Measurements from ENCODE around the gene LGI4.
"Not testable (repeated sequence)": the region's sequence is repeated elsewhere in the genome, so short reads cannot be mapped to it uniquely, and the experiment has no call there.

LGI4 gene

DNA sequence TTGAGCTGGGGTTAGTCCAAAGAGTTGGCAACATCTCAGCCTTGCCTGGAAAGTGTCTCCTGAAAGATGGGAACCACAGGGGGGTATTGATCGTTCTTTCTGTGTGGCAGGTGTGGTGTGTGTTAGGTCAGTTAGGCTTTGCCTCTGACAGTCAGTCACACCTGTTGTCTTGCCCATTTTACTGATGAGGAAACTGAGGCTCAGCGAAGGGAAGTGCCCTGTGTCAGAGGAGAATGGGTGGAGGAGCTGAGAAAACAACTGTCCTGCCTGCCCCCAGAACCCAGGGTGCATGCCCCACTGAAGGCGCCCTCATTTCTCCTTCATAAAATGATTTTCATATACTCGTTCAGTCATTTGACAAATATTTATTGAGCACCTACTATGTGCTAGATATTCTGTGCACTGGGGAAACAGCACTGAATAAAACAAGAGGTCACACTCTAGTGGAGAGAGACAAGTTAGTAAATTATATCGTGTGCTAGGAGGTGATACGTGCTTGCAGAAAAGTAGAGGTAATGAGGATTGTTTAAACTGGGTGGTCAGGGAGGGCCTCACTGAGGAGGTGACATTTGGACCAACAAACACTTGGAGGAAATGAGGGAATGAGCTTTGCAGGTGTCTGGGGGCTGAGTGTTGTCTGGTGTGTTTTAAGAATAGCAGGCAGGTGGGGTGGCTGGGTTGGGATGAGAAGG lies 21.3 kb upstream of the LGI4 start:
- TF ChIP-seq OSR1 (CRISPR knock-in tag; IDR thresholded peaks at IDR 0.05) = no peak
- no peak for ATAC-seq

GRCh38 chr19:35155441-35155840 lies 20.6 kb upstream of the LGI4 start:
- ATAC-seq = peak; percentile 3; the same call in 2 of the 3 replicates
- no peak for TF ChIP-seq ESRRG (CRISPR knock-in tag; IDR thresholded peaks at IDR 0.05)
- TF ChIP-seq ZNF70 (CRISPR knock-in tag; IDR thresholded peaks at IDR 0.05) = no peak
- TF ChIP-seq CSDC2 (CRISPR knock-in tag; IDR thresholded peaks at IDR 0.05) = no peak
- TF ChIP-seq TCF4 (CRISPR knock-in tag; IDR thresholded peaks at IDR 0.05; ENCODE audit: borderline replicate concordance) = no peak
- TF ChIP-seq ZFP3 (CRISPR knock-in tag; IDR thresholded peaks at IDR 0.05) = no peak
- TF ChIP-seq, protein P1, sequence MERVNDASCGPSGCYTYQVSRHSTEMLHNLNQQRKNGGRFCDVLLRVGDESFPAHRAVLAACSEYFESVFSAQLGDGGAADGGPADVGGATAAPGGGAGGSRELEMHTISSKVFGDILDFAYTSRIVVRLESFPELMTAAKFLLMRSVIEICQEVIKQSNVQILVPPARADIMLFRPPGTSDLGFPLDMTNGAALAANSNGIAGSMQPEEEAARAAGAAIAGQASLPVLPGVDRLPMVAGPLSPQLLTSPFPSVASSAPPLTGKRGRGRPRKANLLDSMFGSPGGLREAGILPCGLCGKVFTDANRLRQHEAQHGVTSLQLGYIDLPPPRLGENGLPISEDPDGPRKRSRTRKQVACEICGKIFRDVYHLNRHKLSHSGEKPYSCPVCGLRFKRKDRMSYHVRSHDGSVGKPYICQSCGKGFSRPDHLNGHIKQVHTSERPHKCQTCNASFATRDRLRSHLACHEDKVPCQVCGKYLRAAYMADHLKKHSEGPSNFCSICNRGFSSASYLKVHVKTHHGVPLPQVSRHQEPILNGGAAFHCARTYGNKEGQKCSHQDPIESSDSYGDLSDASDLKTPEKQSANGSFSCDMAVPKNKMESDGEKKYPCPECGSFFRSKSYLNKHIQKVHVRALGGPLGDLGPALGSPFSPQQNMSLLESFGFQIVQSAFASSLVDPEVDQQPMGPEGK (CRISPR knock-in tag; IDR thresholded peaks at IDR 0.05; ENCODE audit: borderline replicate concordance) = no peak

DNA sequence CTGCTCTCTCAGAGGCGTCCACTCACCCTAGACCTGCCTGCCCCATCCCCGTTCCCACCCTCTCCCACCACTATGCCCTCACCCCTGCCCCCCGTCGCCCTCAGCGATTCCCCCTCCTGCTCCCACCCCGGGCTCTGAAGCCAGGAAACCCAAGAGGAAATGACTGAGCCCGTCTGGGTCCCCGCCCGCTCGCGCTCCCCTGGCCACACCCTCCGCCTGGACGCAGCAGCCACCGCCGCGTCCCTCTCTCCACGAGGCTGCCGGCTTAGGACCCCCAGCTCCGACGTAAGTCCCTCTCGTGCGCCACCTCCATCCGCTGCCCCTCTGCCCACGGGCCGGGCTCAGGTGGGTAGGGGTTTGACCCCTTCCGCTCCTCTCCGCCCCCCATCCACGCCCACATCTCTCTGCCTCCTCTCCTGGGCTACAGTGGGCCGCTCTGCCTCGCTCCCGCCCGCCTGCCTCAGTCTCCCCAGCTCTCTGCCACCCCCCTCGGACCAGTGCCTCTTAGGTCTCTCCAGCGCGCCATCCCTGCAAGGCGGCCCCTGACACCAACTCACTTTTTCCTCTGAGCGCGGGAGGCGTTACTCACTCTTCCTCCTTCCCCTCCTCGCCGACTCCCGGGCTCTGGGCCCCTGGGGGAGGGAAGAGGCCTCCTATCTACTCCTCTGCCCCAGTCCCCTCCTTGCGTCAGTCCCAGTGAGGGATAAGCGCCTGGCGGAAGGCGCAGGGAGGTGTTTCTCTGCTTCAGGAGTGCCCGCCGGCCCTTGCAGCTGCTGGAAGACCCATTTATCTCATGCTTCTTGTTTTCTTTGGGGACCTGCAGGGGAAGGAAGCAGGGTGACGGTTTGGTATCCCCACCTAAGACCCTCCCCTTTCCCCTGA lies 19.9 kb upstream of the LGI4 start, which contains the start of gene FXYD5:
Gene FXYD5, plus strand, starts transcription at position 211 of the 882 bp plus-strand sequence. CDS start 816 bp downstream, outside the sequence.
- ATAC-seq = peak; percentile 82
- TF ChIP-seq RARB (CRISPR knock-in tag; IDR thresholded peaks at IDR 0.05) (no peak), OSR1 (CRISPR knock-in tag; IDR thresholded peaks at IDR 0.05) (no peak), BACH2 (CRISPR knock-in tag; IDR thresholded peaks at IDR 0.05; ENCODE audit: borderline replicate concordance) (no peak), SNAI2 (CRISPR knock-in tag; IDR thresholded peaks at IDR 0.05) (no peak), ISL1 (CRISPR knock-in tag; IDR thresholded peaks at IDR 0.05) (no peak)
- TF ChIP-seq, protein P1 (CRISPR knock-in tag; IDR thresholded peaks at IDR 0.05; ENCODE audit: borderline replicate concordance) = no peak

- TF ChIP-seq ZC3H10 (CRISPR knock-in tag; IDR thresholded peaks at IDR 0.05) (no peak), SNAI2 (CRISPR knock-in tag; IDR thresholded peaks at IDR 0.05) (no peak), BACH2 (CRISPR knock-in tag; IDR thresholded peaks at IDR 0.05; ENCODE audit: borderline replicate concordance) (no peak), ISL1 (CRISPR knock-in tag; IDR thresholded peaks at IDR 0.05) (no peak), ARNTL (CRISPR knock-in tag; IDR thresholded peaks at IDR 0.05; ENCODE audit: borderline replicate concordance, low read depth) (no peak), TSHZ2 (CRISPR knock-in tag; IDR thresholded peaks at IDR 0.05) (no peak), ZNF8 (CRISPR knock-in tag; IDR thresholded peaks at IDR 0.05) (no peak), TCF4 (CRISPR knock-in tag; IDR thresholded peaks at IDR 0.05; ENCODE audit: borderline replicate concordance) (no peak), PPARA (CRISPR knock-in tag; IDR thresholded peaks at IDR 0.05; ENCODE audit: borderline replicate concordance) (no peak), ZFP30 (CRISPR knock-in tag; IDR thresholded peaks at IDR 0.05) (no peak), CSDC2 (CRISPR knock-in tag; IDR thresholded peaks at IDR 0.05) (no peak)
- TF ChIP-seq, protein P2, sequence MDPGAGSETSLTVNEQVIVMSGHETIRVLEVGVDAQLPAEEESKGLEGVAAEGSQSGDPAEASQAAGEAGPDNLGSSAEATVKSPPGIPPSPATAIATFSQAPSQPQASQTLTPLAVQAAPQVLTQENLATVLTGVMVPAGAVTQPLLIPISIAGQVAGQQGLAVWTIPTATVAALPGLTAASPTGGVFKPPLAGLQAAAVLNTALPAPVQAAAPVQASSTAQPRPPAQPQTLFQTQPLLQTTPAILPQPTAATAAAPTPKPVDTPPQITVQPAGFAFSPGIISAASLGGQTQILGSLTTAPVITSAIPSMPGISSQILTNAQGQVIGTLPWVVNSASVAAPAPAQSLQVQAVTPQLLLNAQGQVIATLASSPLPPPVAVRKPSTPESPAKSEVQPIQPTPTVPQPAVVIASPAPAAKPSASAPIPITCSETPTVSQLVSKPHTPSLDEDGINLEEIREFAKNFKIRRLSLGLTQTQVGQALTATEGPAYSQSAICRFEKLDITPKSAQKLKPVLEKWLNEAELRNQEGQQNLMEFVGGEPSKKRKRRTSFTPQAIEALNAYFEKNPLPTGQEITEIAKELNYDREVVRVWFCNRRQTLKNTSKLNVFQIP (CRISPR knock-in tag; IDR thresholded peaks at IDR 0.05; ENCODE audit: borderline replicate concordance, low read depth) = no peak
- peak; percentile 78 for ATAC-seq
Measured at GRCh38 chr19:35153701-35154524, 19.1 kb upstream of the LGI4 start.

DNA sequence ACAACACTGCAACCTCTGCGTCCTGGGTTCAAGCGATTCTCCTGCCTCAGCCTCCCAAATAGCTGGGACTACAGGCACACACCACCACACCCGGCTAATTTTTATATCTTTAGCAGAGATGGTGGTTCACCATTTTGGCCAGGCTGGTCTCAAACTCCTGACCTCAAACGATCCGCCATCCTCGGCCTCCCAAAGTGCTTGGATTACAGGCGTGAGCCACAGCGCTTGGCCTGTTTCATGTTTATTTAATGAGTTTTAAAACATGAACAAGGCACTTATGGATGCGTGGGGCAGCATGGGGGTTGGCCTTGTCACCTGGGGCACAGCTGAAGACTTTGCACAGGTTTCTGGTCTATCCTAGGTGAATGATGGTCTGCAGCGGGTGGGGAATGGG lies 18.3 kb upstream of the LGI4 start:
- ATAC-seq = not testable (repeated sequence)
